ENCODE measurements around the gene HBE1.
"Not testable (repeated sequence)": the region's sequence is repeated elsewhere in the genome, so short reads cannot be mapped to it uniquely, and the experiment has no call there.

HBE1 gene

DNA sequence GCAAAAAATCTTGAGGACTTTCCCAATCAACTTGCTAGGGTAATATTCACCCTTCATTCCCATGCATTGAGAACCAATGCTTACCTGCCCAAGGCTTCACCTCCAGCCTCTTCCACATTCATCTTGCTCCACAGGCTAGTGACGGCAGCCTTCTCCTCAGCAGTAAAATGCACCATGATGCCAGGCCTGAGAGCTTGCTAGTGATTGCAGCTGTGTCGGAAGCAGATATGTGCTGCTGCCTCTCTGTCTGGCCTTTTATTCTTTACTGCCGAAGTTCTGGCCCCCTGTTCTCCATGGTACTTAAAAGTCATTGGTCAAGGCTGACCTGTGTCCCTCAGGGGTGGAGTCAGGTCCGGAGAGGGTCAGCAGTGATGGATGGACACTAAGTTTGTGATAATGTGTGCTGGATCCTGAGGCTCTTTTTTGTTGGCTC lies at the start of gene HBE1:
Gene HBE1, minus strand, starts transcription at position 231 of the 433 bp plus-strand sequence. Its CDS starts 55 bp downstream, at position 176.
- in situ Hi-C loops (cut with MboI; ENCODE audit: low sequenced_read_pairs), result no loop called here

DNA sequence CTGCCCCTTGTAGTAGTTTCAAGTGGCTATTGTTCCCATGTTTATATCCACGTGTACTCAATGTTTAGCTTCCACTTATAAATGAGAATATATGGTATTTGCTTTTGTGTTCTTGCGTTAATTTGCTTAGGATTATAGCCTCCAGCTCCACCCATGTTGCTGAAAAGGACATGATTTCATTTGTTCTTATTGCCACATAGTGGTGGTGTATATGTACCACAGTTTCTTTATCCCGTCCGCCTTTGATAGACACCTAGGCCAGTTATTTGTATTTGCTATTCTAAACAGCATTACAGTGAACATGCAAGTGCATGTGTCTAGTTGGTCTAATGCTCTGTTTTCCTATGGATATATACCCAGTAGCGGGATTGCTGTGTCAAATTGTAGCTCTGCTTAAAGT lies 47.5 kb upstream of the HBE1 start:
- in situ Hi-C loops (cut with MboI; ENCODE audit: low sequenced_read_pairs), result no loop called here

DNA sequence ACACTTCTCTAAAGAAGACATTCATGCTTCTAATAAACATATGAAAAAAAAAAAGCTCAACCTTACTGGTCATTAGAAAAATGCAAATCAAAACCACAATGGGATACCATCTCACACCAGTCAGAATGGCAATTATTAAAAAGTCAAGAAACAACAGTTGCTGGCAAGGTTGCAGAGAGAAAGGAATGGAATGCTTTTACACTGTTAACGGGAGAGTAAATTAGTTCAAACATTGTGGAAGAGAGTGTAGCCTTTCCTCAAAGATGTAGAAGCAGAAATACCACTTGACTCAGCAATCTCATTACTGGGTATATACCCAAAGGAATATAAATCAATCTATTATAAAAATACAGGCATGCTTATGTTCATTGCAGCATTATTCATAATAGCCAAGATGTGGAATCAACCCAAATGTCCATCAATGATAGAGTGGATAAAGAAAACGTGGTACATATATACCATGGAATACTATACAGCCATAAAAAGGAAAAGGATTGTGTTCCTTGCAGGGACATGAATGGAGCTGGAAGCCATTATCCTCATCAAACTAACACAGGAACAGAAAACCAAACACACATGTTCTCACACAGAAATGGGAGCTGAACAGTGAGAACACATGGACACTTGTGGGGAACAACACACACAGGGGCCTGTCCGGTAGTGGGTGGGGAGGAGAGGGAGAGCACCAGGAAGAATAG lies 43.7 kb upstream of the HBE1 start:
- in situ Hi-C loops (cut with MboI; ENCODE audit: low sequenced_read_pairs), result not testable (repeated sequence)

DNA sequence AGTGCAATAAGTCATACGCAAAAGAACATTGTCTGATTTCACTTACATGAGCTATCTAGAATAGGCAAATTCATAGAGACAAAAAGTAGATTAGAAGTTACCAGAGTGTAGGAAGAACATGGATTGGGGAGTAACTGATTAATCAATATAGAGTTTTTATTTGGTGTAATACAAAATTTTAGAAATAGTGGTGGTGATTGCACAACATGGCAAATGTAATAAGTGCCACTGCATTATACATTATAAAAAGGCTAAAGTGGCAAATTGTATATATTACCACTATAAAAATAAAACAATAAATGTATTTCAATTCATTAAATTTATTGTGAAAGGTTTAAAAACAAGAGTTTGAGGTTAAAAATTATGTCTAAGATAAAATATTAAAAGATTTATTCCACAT lies 40.7 kb upstream of the HBE1 start:
- in situ Hi-C loops (cut with MboI; ENCODE audit: low sequenced_read_pairs), result no loop called here

DNA sequence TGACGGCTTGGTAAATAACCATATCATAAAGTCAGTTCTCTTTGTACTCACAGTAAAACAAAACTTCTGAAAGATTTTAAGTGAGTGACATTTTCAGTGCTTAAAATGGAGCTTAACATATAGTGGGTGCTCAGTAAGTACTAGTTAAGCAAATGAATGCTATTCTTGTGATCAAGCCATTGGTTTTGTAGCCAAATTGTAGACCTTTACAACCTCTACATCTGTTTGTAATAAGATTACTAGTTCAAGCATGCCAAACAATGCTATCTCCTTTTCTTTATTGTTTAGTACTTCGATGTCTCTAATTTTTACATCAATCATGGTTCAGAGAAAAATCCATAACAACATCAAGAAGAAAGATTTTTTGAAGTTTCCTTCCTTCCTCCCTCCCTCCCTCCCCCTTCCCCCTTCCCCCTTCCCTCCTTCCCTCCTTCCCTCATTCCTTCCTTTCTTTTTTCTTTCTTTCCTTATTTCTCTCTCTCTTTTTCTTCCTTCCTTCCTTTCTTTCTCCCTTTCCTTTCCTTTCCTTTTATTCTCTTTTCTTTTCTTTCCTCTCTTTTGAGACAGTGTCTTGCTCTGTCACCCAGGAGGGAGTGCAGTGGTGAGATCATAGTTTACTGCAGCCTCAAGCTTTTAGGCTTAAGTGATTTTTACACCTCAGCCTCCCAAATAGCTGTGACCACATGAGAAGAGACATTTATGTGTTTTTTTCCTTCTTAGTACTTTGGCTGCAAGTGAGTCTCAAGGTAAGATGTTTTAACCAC lies 37.7 kb upstream of the HBE1 start:
- in situ Hi-C loops (cut with MboI; ENCODE audit: low sequenced_read_pairs), result no loop called here

DNA sequence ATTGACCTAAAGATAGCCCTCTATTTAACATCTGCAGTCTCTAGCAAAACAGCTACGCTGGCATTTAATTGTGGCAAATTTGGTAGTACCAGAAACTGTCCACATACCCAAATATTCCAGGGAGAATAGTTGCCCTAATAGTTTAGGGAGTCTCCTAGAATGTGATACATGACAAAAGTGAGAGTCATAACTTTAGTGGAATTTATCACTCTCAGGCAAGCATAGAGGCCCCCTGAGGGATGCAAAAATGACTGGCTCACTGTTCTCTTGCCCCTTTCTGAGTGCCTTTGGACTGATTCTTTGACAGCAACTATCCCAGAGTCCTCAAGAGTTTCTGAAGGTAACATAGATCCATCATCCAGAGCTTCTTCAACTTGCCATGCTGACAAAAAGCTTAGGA lies 34.3 kb upstream of the HBE1 start:
- in situ Hi-C loops (cut with MboI; ENCODE audit: low sequenced_read_pairs), result no loop called here

DNA sequence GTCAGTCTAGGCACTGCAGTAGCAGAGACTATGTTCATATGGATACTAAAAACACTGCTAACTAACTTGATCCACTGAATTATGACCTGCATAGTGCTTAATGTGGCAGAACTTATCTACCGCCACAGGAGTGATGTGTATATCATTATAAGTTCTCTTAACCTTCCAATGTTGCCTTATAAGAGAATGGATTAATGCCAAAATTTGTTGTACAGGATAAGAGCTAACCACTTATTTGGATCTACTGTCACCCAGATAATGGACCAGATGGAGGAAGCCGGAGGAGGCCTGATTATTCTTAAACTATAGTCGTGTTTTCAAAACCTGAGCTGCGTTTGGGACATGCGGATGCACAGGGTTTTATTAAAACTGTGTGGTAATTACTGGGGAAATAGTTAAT lies 33.9 kb upstream of the HBE1 start:
- in situ Hi-C loops (cut with MboI; ENCODE audit: low sequenced_read_pairs), result no loop called here

DNA sequence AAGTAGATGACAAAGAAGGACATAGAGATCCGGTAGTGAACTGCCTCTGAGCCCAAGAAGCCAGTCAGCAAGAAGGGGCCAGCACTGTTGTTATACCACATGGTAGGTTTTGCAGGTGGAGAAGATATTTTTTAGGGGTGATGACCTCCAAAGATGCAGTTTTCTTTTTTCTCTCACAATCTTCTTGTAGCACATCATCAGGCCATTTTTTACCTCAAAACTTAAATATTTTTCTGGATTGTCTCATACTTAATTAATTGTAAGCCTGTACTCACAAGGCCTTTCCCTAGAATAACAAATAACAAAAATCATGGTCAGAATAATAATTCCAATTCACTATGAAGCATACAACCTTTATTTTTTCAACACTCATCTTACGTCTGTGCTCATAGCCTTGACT lies 32.1 kb upstream of the HBE1 start, which contains the start of gene OR51B4:
Gene OR51B4, minus strand, starts transcription at position 101 of the 400 bp plus-strand sequence. Its CDS starts 0 bp downstream, at position 101.
- in situ Hi-C loops (cut with MboI; ENCODE audit: low sequenced_read_pairs), result no loop called here

DNA sequence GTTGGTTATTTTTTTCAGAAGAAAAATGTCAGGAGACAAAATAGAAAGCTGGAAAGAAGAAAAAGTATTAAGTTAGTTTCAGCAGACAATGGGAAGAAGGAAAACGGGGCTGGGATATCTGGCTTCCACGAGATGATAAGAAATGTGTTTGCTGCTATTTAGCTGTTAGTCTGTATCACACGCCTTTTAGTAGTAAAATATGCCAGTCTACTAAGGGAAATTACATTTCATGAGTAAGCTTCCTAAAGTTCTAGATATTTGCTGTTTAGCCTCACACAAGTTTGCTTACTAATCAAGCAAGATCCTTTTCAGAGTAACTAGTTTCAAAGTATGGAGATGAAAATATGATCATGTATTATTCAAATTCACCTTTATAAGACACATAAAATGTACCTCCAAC lies 30.5 kb upstream of the HBE1 start:
- in situ Hi-C loops (cut with MboI; ENCODE audit: low sequenced_read_pairs), result no loop called here

DNA sequence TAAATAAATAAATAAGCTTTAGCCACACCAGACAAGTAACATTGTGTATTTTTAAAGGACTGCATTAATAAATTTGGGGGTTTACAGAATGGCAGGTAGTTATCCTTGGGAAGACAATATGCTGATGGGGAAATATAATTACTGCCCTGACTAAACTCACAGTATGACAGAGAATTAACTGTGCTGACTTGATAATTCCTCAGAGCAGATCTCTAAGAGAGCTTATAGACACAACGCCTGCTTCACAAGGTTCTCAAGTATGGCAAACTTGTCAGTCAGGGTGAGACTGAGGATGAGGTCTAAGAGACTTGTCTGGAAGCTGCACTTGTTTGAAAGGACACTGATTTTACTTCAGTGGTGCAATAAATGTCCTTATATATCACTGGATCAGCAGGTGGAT lies 28.7 kb upstream of the HBE1 start:
- in situ Hi-C loops (cut with MboI; ENCODE audit: low sequenced_read_pairs), result no loop called here

DNA sequence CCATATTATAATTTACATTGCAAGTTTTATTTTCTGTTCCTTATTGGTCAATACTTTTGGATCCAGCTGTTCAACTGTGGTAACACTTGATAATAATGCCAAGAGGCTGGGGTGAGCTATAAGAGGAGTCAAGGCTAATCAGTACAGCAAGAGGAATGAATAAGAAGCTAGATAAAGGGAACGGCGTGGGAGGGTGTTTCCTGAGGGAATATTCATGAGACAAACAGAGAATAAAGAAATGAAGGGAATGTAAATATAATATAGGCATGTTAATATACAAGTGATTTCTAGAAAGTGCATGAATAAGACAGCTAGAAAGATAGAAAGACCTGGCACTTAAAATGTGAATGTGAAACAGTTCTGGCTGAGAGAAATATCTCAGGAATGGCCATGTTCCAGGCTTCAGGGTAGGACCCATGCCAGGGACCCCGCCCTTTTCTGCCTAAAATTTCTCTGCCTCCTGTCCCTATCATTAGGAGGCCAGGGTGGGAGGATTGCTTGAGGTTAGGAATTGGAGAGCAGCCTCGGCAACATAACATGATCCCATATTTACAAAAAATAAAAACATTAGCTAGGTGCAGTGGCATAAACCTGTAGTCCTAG lies 28.1 kb upstream of the HBE1 start:
- in situ Hi-C loops (cut with MboI; ENCODE audit: low sequenced_read_pairs), result no loop called here

DNA sequence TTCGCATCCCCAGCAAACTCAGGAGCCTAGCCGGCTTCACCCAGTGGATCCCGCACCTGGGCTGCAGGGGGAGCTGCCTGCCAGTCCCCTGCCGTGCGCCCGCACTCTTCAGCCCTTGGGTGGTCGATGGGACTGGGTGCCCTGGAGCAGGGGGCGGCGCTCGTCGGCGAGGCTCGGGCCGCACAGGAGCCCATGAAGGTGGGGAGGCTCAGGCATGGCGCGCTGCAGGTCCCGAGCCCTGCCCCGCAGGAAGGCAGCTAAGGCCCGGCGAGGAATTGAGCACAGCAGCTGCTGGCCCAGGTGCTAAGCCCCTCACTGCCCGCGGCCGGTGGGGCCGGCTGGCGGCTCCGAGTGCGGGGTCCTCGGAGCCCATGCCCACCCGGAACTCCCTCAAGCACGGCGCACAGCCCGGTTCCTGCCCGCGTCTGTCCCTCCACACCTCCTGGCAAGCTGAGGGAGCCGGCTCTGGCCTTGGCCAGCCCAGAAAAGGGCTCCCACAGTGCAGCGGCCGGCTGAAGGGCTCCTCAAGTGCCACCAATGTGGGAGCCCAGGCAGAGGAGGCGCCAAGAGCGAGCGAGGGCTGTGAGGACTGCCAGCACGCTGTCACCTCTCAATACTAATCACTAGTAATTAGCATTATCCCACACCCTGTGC lies 24.7 kb upstream of the HBE1 start:
- in situ Hi-C loops (cut with MboI; ENCODE audit: low sequenced_read_pairs), result not testable (repeated sequence)

DNA sequence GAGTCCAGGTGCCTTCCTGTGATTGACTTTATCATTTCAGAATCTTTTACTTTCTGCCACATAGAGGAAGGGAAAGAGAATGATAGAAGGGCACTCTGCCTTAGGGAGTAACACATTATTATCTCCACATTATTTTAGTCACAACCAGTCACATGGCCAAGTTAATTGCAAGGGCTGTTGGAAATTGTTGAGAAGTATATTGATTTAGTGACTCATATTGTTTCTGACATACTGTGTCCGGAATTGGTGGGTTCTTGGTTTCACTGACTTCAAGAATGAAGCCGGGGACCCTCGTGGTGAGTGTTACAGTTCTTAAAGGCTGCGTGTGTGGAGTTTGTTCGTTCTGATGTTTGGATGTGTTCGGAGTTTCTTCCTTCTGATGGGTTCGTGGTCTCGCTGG lies 23.3 kb upstream of the HBE1 start:
- in situ Hi-C loops (cut with MboI; ENCODE audit: low sequenced_read_pairs), result no loop called here

DNA sequence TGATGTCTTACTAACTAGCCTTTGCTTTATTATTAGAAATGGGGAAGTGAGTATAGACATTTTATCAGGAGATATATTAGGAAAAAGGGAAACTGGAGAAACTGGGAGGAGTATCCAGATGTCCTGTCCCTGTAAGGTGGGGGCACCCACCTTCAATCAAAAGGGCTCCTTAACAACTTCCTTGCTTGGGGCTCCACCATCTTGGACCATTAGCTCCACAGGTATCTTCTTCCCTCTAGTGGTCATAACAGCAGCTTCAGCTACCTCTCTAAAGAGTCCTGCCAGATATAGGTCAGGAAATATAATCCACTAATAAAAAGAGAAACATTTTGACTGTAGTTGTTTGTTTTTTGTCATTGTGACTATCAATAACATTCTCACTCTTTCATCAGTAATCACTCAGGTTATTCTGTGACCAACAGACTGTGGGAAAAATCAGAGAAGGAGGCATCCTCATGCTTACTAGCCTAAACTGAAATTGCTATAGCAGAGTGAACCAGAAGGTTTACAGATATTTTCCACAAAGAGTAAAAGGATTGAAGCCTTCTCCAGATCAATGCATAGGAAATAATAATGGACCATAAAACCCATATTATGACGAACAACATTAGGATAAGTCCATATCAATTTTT lies 21.6 kb upstream of the HBE1 start:
- in situ Hi-C loops (cut with MboI; ENCODE audit: low sequenced_read_pairs), result no loop called here

DNA sequence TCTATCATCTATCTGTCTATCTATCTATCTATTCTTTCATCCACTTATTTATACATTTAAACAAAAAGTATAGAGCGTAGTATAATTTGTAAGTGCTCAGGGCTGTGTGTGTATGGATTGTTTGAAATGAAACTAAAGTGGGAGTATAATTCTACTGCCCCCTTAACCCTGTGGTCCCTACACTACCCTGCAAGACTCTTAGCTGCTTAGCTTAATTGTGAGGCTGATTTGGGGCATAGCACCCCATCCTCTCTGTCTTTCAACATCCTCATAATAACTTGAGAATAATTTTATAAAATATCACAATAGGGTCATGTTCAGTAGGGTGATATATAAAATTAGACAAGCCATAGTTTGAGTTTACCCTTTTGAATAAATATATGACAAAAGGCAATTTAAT lies 20.4 kb upstream of the HBE1 start:
- in situ Hi-C loops (cut with MboI; ENCODE audit: low sequenced_read_pairs), result no loop called here

DNA sequence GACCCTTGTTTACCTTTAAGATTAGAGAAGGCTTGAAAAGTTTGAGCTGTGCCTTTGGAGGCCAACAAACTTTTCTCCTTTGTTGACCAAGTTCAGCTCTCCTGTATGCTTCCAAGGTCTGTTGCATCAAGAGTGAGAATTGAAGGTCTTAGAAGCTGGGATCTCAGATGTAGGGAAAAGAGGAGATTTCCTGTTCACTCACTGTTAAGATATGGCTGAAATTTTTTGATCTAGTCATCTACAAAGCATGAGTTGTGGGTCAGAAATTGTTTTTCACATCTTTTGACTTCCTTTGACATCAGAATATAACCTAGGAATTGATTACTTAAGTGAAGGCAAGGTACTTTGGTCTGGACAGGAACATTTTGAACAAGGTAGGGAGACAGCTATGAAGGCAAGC lies 20.0 kb upstream of the HBE1 start:
- in situ Hi-C loops (cut with MboI; ENCODE audit: low sequenced_read_pairs), result no loop called here

DNA sequence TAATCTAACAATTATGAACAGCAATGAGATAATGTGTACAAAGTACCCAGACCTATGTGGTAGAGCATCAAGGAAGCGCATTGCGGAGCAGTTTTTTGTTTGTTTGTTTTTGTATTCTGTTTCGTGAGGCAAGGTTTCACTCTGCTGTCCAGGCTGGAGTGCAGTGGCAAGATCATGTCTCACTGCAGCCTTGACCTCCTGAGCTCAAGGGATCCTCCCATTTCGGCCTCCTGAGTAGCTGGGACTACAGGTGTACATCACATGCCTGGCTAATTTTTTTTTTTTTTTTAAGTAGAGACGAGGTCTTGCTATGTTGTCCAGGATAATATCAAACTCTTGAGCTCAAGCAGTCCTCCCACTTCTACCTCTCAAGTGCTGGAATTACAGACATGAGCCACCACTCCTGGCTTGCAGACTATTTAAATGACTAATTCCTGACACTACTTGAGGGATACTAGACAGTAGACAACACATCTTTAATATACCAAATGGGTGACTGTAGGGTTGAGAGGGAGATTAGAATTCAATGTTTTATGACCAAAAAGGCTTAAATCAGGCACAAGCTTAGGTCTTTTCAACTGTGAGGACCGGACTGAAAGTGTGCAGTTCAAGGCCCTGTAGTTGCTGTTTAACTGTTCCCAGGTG lies 19.3 kb upstream of the HBE1 start:
- in situ Hi-C loops (cut with MboI; ENCODE audit: low sequenced_read_pairs), result no loop called here

DNA sequence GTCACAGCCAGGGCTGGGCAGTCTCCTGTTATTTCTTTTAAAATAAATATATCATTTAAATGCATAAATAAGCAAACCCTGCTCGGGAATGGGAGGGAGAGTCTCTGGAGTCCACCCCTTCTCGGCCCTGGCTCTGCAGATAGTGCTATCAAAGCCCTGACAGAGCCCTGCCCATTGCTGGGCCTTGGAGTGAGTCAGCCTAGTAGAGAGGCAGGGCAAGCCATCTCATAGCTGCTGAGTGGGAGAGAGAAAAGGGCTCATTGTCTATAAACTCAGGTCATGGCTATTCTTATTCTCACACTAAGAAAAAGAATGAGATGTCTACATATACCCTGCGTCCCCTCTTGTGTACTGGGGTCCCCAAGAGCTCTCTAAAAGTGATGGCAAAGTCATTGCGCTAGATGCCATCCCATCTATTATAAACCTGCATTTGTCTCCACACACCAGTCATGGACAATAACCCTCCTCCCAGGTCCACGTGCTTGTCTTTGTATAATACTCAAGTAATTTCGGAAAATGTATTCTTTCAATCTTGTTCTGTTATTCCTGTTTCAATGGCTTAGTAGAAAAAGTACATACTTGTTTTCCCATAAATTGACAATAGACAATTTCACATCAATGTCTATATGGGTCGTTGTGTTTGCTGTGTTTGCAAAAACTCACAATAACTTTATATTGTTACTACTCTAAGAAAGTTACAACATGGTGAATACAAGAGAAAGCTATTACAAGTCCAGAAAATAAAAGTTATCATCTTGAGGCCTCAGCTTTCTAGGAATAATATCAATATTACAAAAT lies 18.6 kb upstream of the HBE1 start:
- in situ Hi-C loops (cut with MboI; ENCODE audit: low sequenced_read_pairs), result no loop called here

DNA sequence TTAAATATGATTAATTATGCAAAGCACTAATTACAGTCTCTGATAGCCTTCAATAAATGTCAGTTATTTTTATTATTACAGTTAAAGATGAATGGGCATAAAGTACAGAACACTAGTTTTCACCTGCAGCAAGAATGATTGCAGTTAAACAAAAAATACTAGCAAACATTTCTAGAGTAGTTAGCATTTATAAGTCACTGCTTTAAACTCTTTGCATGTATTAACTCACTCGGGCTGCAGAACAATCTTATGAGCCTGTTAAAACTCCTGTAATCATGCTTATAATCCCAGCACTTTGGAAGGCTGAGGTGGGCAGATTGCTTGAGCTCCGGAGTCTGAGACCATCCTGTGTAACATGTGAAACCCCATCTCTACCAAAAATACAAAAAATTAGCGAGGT lies 17.2 kb upstream of the HBE1 start:
- in situ Hi-C loops (cut with MboI; ENCODE audit: low sequenced_read_pairs), result no loop called here

DNA sequence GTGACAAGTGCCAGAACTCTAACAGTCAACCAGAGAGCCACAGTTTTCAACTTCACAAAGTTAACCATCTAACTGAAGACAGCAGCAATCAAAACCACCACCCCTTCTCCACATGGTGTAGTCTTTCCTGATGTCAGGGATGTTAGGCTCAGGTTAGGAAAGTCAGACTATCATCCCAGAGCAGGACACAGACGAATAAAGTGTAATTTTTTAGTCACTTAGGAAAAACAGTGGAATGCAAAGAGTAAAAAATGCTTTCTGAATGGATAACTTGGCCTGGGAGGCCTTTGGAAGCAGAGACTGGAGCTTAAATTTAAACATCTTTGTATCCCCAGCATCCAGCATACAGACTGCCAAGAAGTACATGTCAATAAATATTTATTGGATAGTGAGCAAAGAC lies 16.6 kb upstream of the HBE1 start:
- in situ Hi-C loops (cut with MboI; ENCODE audit: low sequenced_read_pairs), result no loop called here
